ENCODE measurements around the gene BTAF1. TPM values are rescaled to one million over a fixed set of nuclear protein-coding genes. Genes with fewer than 3 reads are reported as not detected.

BTAF1 gene
- 16.7 TPM for polyA plus RNA-seq (2013, experiment 1 of 2)
- 16.6 TPM for polyA plus RNA-seq (2013, experiment 2 of 2)

DNA sequence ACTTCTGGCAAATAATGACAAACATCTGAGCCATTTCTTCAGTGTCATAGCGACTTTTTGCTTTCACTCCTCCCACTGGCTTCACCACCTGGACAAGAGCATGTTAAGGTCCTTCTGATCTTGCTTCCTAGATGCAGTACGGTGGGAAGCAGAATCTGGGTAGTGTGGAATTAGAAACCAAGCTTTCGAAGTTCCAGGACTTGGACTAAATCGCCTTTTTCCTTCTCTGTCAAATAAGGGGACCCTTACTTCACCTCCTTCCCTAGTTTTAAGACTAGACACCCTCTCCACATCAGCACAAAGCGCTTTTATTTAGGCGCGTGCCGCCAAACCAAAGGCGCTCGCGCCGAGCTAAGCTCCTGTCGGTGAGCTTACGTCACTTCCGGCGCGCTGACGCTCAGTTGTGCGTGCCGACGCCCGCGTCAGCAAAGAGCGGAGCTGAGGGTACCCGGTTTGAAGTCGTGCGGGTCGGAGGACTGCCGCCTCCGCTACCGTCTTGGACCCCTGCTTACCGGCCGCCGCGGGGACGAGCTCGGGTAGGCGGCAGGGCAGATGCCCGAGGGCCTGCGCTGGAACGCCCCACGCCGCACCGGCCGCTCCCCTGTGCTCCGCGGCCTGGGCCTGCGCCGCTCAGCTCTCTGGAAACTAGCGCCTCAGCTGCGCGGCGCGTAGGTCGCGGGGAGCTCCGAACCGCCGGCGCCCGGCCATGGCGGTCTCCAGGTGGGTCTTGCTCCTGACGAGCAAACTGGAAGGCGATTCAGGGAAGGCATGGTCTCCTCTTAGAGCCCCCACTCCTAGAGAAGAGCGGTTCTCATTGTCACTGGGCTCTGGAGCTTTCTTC is at the start of gene BTAF1:
Gene BTAF1 (plus strand): TSS at position 400 of the 841 bp plus-strand sequence. CDS start 307 bp downstream, at position 707.
- under 1% methylated on average over 57 of the region's 65 CpGs for WGBS
- peak within 1 kb of the TSS; percentile 94 for H4K8ac ChIP-seq (ENCODE audit: low read length)

DNA sequence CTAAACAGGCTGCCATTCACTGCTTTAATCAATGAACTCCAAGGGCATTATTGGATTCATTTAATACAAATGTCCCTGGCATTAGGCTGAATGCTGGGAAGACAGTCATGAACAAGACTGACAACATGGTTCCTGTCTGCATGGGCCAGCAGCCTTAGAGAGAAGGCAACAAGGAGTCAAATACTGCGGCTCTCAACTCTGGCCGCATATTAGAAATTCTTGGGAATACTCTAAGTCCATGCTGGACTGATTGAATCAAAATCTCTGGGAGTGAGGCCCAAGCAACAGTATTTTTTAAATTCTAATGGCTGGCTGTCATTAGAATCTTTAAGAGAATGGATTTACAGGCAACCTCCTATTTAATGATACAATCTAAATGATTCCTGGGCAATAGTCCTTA is 48.4 kb upstream of the BTAF1 start:
- H3K14ac ChIP-seq (ENCODE audit: low read length in 2 of 2): no peak overlapping the region
- no peak overlapping the region for H2AK5ac ChIP-seq (ENCODE audit: low read length, severe bottlenecking)
- WGBS: 92% methylated on average over 2 of the region's 2 CpGs
- H3K9me3 ChIP-seq (ENCODE audit: control insufficient read depth, low read length): no peaks in the 10 kb centered on the region
- H2BK15ac ChIP-seq (ENCODE audit: low read depth, poor library complexity, severe bottlenecking): no peak overlapping the region
- H2BK12ac ChIP-seq (ENCODE audit: low read length in 2 of 2): no peak overlapping the region
- no peak overlapping the region for H3K4me3 ChIP-seq (ENCODE audit: insufficient read depth in 1 of 2, low read depth in 1 of 2, low read length in 2 of 2)
- no peak overlapping the region for H3K4me2 ChIP-seq (ENCODE audit: low read length, poor library complexity, severe bottlenecking)
- no peak for DNase-seq
- no peaks in the 10 kb centered on the region for H3K36me3 ChIP-seq (ENCODE audit: control insufficient read depth in 1 of 2, insufficient read depth in 2 of 2, low read depth in 1 of 2, low read length in 2 of 2)
- H3K27ac ChIP-seq (ENCODE audit: low read length, poor library complexity, severe bottlenecking): no peak overlapping the region
- peaks cover 2% of the 10 kb centered on the region for H3K4me1 ChIP-seq (ENCODE audit: control insufficient read depth, insufficient read depth, low read depth, low read length)
- H3K23ac ChIP-seq (ENCODE audit: low read length in 2 of 2): no peak overlapping the region
- no peak overlapping the region for H4K91ac ChIP-seq (ENCODE audit: low read length)
- no peak overlapping the region for H3K18ac ChIP-seq (ENCODE audit: low read depth in 1 of 2, low read length in 2 of 2)
- no peak overlapping the region for H3K9ac ChIP-seq (ENCODE audit: low read length)
- no peak overlapping the region for H4K8ac ChIP-seq (ENCODE audit: low read length)
- no peak overlapping the region for H2BK120ac ChIP-seq (ENCODE audit: low read depth, low read length)
- H2BK5ac ChIP-seq (ENCODE audit: low read depth, low read length, poor library complexity, severe bottlenecking): no peak overlapping the region
- H3K4ac ChIP-seq (ENCODE audit: low read depth in 1 of 2, low read length in 2 of 2): no peak overlapping the region
- no peak overlapping the region for H2AFZ ChIP-seq (ENCODE audit: low read depth, low read length)
- H3K27me3 ChIP-seq (ENCODE audit: control insufficient read depth in 1 of 2, insufficient read depth in 1 of 2, low read length in 2 of 2): no peaks in the 10 kb centered on the region
- H3K79me1 ChIP-seq (replicated peaks; ENCODE audit: low read length, poor library complexity, severe bottlenecking): no peaks in the 10 kb centered on the region

More for the DNA sequence above, at the start of gene BTAF1:
- no peak within 1 kb of the TSS for H2AK5ac ChIP-seq (ENCODE audit: low read length, severe bottlenecking)
- no peaks in the 10 kb centered on the region for H3K4me1 ChIP-seq (ENCODE audit: control insufficient read depth, insufficient read depth, low read depth, low read length)
- peaks cover under 1 to 5% of the 10 kb centered on the region in 2 experiments for H3K36me3 ChIP-seq (ENCODE audit: control insufficient read depth in 1 of 2, insufficient read depth in 2 of 2, low read depth in 1 of 2, low read length in 2 of 2)
- peak within 1 kb of the TSS; percentile 87 to 96 for H3K4ac ChIP-seq (ENCODE audit: low read depth in 1 of 2, low read length in 2 of 2)
- H2BK120ac ChIP-seq (ENCODE audit: low read depth, low read length): peak within 1 kb of the TSS; percentile 61
- peak within 1 kb of the TSS; percentile 84 for H3K4me2 ChIP-seq (ENCODE audit: low read length, poor library complexity, severe bottlenecking)
- peak within 1 kb of the TSS; percentile 95 to 99 for H3K4me3 ChIP-seq (ENCODE audit: insufficient read depth in 1 of 2, low read depth in 1 of 2, low read length in 2 of 2)
- H2BK12ac ChIP-seq (ENCODE audit: low read length in 2 of 2): peak within 1 kb of the TSS in 1 of 2 experiments; percentile 73
- peak within 1 kb of the TSS; percentile 99 for H2AFZ ChIP-seq (ENCODE audit: low read depth, low read length)
- H3K9ac ChIP-seq (ENCODE audit: low read length): peak within 1 kb of the TSS; percentile 98
- H3K79me1 ChIP-seq (replicated peaks; ENCODE audit: low read length, poor library complexity, severe bottlenecking): peaks cover 1% of the 10 kb centered on the region
- peak within 1 kb of the TSS in 1 of 2 experiments; percentile 99 for H3K23ac ChIP-seq (ENCODE audit: low read length in 2 of 2)
- H3K27me3 ChIP-seq (ENCODE audit: control insufficient read depth in 1 of 2, insufficient read depth in 1 of 2, low read length in 2 of 2): no peaks in the 10 kb centered on the region
- peaks cover 4% of the 10 kb centered on the region for H3K9me3 ChIP-seq (ENCODE audit: control insufficient read depth, low read length)
- H3K18ac ChIP-seq (ENCODE audit: low read depth in 1 of 2, low read length in 2 of 2): peak within 1 kb of the TSS; percentile 96 to 99
- peak within 1 kb of the TSS; percentile 78 for H3K27ac ChIP-seq (ENCODE audit: low read length, poor library complexity, severe bottlenecking)
- peak within 1 kb of the TSS; percentile 35 for H2BK5ac ChIP-seq (ENCODE audit: low read depth, low read length, poor library complexity, severe bottlenecking)
- DNase-seq: peak; percentile 96
- H2BK15ac ChIP-seq (ENCODE audit: low read depth, poor library complexity, severe bottlenecking): peak within 1 kb of the TSS; percentile 89
- peak within 1 kb of the TSS; percentile 90 for H4K91ac ChIP-seq (ENCODE audit: low read length)
- peak within 1 kb of the TSS in 1 of 2 experiments; percentile 99 for H3K14ac ChIP-seq (ENCODE audit: low read length in 2 of 2)

DNA sequence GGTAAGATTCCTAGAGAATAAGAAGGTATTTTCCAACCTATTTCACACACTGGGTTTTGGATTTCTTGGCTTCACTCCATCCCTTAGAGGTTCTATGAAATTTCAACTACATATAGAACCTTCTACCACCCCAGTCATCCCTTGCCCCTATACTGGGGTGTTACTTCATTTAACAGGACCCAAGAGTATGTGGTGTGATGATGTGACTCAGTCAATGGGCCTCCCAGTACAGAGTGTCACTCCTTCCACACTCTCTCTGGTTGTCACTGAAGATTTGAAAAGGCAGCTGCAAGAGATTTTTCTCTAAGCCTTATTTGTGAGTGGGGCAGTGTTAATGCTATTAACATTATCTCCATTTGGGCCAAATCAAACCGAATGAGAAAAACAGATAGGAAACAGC is 47.8 kb upstream of the BTAF1 start:
- no peak overlapping the region for H2BK15ac ChIP-seq (ENCODE audit: low read depth, poor library complexity, severe bottlenecking)
- H3K9ac ChIP-seq (ENCODE audit: low read length): no peak overlapping the region
- no peak overlapping the region for H3K4me2 ChIP-seq (ENCODE audit: low read length, poor library complexity, severe bottlenecking)
- H2BK120ac ChIP-seq (ENCODE audit: low read depth, low read length): no peak overlapping the region
- H4K8ac ChIP-seq (ENCODE audit: low read length): no peak overlapping the region
- H3K27ac ChIP-seq (ENCODE audit: low read length, poor library complexity, severe bottlenecking): no peak overlapping the region
- no peak overlapping the region for H3K4me3 ChIP-seq (ENCODE audit: insufficient read depth in 1 of 2, low read depth in 1 of 2, low read length in 2 of 2)
- H4K91ac ChIP-seq (ENCODE audit: low read length): no peak overlapping the region
- H2AK5ac ChIP-seq (ENCODE audit: low read length, severe bottlenecking): no peak overlapping the region
- no peak overlapping the region for H3K23ac ChIP-seq (ENCODE audit: low read length in 2 of 2)
- no peaks in the 10 kb centered on the region for H3K9me3 ChIP-seq (ENCODE audit: control insufficient read depth, low read length)
- H3K27me3 ChIP-seq (ENCODE audit: control insufficient read depth in 1 of 2, insufficient read depth in 1 of 2, low read length in 2 of 2): no peaks in the 10 kb centered on the region
- no peak overlapping the region for H2BK12ac ChIP-seq (ENCODE audit: low read length in 2 of 2)
- no peaks in the 10 kb centered on the region for H3K36me3 ChIP-seq (ENCODE audit: control insufficient read depth in 1 of 2, insufficient read depth in 2 of 2, low read depth in 1 of 2, low read length in 2 of 2)
- H3K79me1 ChIP-seq (replicated peaks; ENCODE audit: low read length, poor library complexity, severe bottlenecking): no peaks in the 10 kb centered on the region
- no peak for DNase-seq
- H2BK5ac ChIP-seq (ENCODE audit: low read depth, low read length, poor library complexity, severe bottlenecking): no peak overlapping the region
- H3K4ac ChIP-seq (ENCODE audit: low read depth in 1 of 2, low read length in 2 of 2): no peak overlapping the region
- H3K4me1 ChIP-seq (ENCODE audit: control insufficient read depth, insufficient read depth, low read depth, low read length): peaks cover 2% of the 10 kb centered on the region
- no peak overlapping the region for H2AFZ ChIP-seq (ENCODE audit: low read depth, low read length)
- no peak overlapping the region for H3K18ac ChIP-seq (ENCODE audit: low read depth in 1 of 2, low read length in 2 of 2)
- no peak overlapping the region for H3K14ac ChIP-seq (ENCODE audit: low read length in 2 of 2)
- 100% methylated on average over 1 of the region's 1 CpG for WGBS

DNA sequence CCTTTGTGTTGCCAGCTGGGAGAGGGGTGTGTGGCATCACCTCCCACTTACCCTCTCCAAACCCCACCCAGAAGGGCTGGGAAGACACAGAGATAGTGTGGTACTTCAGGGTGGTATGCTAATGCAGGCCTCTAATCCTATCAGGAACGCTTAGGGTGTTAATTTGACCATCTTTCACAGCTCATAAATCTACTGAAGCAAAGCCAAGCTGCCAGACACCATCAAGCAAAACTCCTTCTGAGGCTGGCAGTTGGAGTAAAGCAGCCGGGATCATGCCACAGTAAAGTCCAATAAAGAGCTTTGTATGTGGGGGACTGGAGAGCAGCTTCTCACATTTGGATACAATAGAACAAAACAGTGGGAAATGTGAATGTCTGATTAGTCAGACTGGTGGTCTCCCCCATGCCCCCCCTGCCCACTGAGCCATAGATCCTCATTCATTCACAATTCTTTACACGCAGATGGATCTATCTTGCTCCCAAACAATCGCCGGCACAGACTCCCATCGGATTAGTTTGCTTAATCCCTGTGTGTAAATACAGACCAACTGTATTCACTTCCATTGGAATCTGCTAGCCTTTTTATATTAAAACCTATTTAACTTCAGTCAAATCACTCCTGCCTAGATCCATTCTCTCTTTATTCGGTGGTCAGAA is 43.9 kb upstream of the BTAF1 start:
- no peak for DNase-seq
- no peak overlapping the region for H3K14ac ChIP-seq (ENCODE audit: low read length in 2 of 2)
- no peaks in the 10 kb centered on the region for H3K79me1 ChIP-seq (replicated peaks; ENCODE audit: low read length, poor library complexity, severe bottlenecking)
- H3K18ac ChIP-seq (ENCODE audit: low read depth in 1 of 2, low read length in 2 of 2): no peak overlapping the region
- H3K4ac ChIP-seq (ENCODE audit: low read depth in 1 of 2, low read length in 2 of 2): no peak overlapping the region
- H3K4me1 ChIP-seq (ENCODE audit: control insufficient read depth, insufficient read depth, low read depth, low read length): peaks cover 5% of the 10 kb centered on the region
- H2AFZ ChIP-seq (ENCODE audit: low read depth, low read length): no peak overlapping the region
- 59% methylated on average over 6 of the region's 7 CpGs for WGBS
- no peak overlapping the region for H3K9ac ChIP-seq (ENCODE audit: low read length)
- no peak overlapping the region for H3K23ac ChIP-seq (ENCODE audit: low read length in 2 of 2)
- no peak overlapping the region for H3K4me2 ChIP-seq (ENCODE audit: low read length, poor library complexity, severe bottlenecking)
- H2BK15ac ChIP-seq (ENCODE audit: low read depth, poor library complexity, severe bottlenecking): peak overlapping the region; percentile 64
- H2AK5ac ChIP-seq (ENCODE audit: low read length, severe bottlenecking): no peak overlapping the region
- H3K27ac ChIP-seq (ENCODE audit: low read length, poor library complexity, severe bottlenecking): no peak overlapping the region
- no peak overlapping the region for H2BK5ac ChIP-seq (ENCODE audit: low read depth, low read length, poor library complexity, severe bottlenecking)
- H4K8ac ChIP-seq (ENCODE audit: low read length): no peak overlapping the region
- H2BK120ac ChIP-seq (ENCODE audit: low read depth, low read length): no peak overlapping the region
- peak overlapping the region; percentile 1 to 31 for H2BK12ac ChIP-seq (ENCODE audit: low read length in 2 of 2)
- no peaks in the 10 kb centered on the region for H3K36me3 ChIP-seq (ENCODE audit: control insufficient read depth in 1 of 2, insufficient read depth in 2 of 2, low read depth in 1 of 2, low read length in 2 of 2)
- no peak overlapping the region for H4K91ac ChIP-seq (ENCODE audit: low read length)
- no peak overlapping the region for H3K4me3 ChIP-seq (ENCODE audit: insufficient read depth in 1 of 2, low read depth in 1 of 2, low read length in 2 of 2)
- H3K9me3 ChIP-seq (ENCODE audit: control insufficient read depth, low read length): no peaks in the 10 kb centered on the region
- H3K27me3 ChIP-seq (ENCODE audit: control insufficient read depth in 1 of 2, insufficient read depth in 1 of 2, low read length in 2 of 2): no peaks in the 10 kb centered on the region
